B cell (primary cell): ENCODE measurements around the gene SEC16A.

Source experiments
- EZH2 ChIP-seq: IDR thresholded peaks from 2 replicates; pipeline ENCODE4 v1.6.1; 2012; ENCODE audit warnings: borderline replicate concordance, low read depth, mild to moderate bottlenecking, moderate library complexity, low read length; ENCODE audit not compliant: insufficient read depth, poor library complexity, severe bottlenecking
- TF ChIP-seq, protein P1 (sequence below): fragments of 200-600 bp; IDR thresholded peaks from one replicate; pipeline ENCODE4 v1.8.0; 2022; ENCODE audit warnings: antibody characterized with exemption, mild to moderate bottlenecking

GRCh38 chr9:136455043-136456002, 27.5 kb downstream of the SEC16A start:
- TF ChIP-seq, protein P1, sequence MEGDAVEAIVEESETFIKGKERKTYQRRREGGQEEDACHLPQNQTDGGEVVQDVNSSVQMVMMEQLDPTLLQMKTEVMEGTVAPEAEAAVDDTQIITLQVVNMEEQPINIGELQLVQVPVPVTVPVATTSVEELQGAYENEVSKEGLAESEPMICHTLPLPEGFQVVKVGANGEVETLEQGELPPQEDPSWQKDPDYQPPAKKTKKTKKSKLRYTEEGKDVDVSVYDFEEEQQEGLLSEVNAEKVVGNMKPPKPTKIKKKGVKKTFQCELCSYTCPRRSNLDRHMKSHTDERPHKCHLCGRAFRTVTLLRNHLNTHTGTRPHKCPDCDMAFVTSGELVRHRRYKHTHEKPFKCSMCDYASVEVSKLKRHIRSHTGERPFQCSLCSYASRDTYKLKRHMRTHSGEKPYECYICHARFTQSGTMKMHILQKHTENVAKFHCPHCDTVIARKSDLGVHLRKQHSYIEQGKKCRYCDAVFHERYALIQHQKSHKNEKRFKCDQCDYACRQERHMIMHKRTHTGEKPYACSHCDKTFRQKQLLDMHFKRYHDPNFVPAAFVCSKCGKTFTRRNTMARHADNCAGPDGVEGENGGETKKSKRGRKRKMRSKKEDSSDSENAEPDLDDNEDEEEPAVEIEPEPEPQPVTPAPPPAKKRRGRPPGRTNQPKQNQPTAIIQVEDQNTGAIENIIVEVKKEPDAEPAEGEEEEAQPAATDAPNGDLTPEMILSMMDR: no peak
- TF ChIP-seq EZH2: no peak
